Measurements from ENCODE around the gene CORO1C. TPM values are rescaled to one million over a fixed set of nuclear protein-coding genes. Genes with fewer than 3 reads are reported as not detected.
A peak's percentile ranks its signal among the peaks of the same experiment; 100 is the strongest.

Gene CORO1C
- total RNA-seq, 1 experiment from 2014 or later: 57.7 TPM

DNA sequence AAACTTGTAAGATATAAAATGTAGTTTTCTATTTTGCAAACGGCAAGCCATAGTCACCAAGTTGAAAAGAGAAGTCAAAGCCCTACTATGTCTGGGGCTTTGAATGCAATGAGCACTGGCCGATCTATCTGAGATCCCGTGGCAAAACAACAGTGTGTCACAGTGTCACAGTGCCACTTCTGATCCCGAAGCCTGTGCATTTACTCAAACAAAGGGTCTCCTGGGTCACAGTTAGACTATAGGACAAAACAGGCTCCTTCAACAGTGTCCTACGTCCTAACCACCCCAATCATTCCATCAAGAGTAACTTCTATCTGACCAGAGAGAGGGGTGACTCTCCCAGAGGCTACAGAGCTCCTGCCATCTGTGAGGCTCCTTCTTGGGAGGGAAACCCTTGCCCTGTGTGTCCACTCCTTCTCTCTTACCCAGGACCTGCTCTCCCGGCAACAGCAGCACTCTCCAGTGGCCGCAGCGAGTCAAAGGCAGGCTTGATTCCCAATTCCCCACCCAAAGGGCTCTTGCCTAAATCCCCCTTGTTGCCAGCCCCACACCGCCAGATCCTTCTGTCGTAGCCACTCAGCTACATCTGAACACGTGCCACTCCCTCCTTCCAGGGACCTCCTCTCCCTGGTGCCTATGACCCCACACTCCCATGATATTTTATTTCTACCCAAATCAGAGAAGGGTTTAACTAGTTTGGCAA lies 83.6 kb downstream of the CORO1C start:
- DNase-seq (ENCODE audit: low spot score): no peak

- peak; percentile 65 for DNase-seq (ENCODE audit: low spot score)
Measured at GRCh38 chr12:108646600-108647579, 84.4 kb downstream of the CORO1C start.

DNA sequence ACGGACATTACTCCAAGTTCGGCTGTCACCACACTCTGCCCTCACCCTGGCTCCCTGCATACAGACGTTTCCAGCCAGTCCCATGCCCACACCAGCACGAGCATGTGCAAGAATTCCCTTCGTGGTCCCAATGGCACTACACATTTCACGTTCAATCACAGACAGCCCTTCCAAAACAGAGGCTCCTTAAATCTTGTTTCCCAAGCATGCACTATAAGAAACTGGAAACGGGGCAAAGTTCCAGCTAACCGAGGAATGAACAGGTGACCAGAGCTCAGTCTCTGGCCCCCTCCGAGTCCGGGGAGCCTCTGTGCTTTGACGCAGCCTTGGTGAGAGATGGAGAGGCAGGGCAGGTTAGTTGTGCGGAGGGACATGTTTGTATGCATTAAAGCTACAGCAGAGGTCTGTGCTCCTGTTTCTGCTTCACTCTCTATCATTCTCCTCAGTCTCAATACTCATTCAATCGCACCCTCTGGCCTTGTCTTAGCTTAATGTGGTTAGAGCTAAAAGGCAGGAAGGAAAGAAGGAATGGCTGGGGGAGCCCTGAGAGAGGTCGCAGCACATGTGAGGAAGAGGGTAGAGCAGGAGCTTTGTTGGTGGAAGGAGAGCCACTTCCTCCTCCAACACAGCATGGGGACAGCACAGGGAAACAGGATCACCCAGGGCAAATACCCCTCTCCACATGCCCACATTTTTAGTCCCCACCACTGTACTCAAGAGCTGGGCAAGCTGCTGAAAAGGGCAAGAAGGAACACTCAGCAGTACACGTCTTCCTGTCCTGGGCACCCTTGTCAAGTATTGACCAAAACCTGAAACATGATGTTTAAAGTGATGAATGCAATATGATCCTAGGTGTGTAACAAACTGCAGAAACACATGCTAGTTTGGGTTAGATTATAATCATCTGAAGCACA lies 85.4 kb downstream of the CORO1C start:
- no peak for DNase-seq (ENCODE audit: low spot score)

DNA sequence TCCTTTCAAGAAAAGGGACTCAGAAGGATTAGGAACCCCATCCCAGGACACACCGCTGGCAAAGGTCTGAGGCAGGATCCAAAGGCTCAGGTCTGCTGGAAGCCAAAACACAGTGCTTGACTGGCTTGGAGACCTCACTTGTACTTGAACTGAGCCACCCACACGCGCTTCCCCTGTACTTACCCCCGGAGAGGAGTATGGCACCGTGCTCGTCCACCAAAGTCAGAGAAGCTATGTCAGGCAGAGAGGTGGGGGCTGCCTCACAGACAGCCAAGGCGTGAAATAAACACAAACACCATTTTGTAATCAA lies 86.6 kb downstream of the CORO1C start:
- no peak for DNase-seq (ENCODE audit: low spot score)

DNA sequence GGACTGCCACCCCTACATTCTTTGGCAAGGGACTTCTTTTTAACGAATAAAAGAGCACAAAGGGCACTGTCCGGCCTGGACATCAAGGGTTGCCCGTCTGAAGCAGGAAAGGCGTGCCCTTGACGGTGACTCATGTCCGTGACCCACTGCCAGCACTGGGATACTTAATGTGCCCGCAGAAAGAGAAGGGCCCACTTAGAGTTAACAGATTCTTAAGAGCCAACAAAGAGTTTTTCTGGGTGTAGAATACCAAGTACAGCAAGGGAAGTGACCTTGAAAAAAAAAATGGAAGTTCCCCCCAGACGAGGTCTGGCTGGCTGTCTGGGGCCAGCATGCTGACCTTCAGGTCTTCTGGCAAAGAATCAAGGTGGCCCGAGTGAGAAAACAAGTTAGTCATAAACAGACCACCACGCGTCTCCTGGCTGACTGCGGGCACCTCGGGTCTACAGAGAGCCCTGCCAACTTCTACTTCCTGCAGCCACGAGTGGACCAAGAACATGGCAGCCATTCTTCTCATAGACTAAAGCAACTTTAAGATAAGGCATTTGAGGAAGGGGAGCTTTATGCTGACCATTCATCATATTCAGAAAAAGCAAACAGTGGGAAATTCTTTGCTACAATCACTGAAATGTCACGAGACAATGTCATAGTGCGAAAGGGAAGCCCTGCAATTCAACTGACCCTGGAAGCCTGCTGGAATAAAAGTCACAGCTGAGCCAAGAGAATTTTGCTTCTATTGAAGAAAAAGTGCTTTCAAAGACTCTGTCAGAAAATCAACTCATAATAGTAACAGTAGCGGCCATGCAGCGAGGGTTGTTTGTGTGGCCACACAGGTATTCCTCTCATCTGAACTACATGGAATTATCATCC lies 87.1 kb downstream of the CORO1C start:
- DNase-seq (ENCODE audit: low spot score): no peak

DNA sequence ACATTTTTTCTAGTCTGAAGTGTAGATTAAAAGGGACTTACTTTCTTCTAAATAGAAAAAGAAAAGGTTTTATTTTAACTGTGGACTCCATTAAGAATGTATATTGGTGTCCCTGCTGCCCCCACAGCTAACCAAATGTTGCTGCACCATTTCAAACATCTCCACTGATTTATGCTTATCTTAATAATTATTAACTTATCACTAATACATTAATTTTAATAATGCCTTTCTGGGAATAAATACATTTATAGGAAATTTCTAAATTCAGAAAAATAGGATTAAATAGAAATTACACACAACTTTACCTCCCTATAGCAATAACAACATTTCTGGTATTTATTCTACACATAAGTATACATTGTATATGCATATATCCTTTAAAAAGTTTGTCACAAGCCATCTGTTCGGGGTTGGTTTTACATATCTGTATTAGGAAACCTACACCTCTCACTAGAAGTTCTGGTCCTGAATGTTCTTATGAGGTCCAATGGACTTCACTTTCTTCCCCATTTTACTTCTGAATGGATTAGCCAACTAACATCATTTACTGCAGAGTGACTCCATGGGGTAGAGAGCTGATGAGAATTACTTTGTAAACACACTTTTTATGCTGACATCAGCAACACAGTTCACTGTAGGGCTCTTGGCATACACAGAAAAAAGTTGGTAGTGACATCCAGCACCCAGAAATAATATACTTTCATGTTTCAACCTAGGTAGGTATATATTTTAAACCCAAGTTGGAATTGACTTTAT lies 88.2 kb downstream of the CORO1C start:
- no peak for DNase-seq (ENCODE audit: low spot score)

DNA sequence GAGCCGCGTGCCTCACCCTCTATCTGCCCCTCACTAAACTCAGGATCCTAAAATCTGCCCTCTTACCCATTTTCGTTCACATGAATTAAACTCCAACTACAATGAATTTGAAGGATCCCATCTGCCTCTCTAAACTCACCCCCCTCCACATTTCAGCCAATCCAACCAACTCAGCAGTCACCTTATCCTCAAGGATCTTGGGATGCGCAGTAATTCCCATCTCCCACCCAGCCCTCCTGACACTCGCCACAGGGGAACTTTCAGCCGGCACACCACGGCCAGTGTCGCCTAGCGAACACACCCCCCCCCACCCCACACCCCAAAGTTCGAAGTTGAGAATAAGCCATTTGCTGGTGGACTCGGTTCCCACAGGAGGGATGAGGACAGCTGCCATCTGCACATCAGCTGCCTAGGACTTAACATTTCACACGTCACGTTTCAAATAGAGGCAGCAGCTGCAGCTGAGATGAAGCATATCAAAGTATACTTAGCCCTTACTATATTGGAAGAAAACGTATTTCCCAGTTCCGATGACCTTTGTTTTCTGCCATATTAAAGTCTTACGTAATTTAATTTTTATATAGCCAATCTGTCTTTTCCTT lies 88.9 kb downstream of the CORO1C start:
- no peak for DNase-seq (ENCODE audit: low spot score)

DNA sequence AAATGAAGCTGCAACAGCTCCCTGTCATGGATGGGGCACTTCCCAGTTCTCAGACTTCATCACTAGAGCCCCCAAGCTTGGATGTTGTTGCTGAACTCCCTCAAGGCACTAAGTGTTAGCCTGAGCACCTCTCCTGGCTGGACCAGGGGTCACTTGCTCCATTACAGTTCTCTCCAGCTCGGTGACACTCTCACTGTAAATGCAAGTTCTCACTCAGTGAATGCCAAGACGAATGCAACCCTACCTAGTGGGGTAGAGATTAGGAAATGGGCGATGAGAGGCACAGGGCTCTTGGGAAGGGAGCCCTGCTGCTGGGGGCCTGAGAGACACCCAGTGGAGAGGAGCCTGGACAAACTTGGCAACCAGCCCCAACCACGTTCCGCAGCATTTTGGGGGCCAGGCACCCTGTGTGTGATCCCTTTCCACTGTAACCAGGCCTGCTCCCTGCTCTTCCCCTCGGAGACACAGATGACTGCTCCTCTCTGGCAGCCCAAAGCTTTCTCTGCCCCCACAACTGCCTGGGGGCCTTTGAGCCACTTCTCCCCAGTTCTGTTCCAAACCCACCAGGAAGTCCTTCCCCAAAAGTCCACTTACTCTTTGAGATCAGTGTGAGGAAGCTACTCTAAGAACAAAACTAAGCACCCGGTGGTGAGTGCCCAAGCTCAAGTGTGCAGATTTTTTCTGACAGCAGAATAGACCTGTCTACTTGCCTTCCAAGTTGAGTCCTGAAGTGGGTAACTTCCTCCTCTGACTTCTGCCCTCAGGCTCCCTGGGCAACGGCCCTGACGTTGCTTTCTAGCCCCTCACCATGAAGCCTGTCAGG lies 89.7 kb downstream of the CORO1C start:
- no peak for DNase-seq (ENCODE audit: low spot score)

DNA sequence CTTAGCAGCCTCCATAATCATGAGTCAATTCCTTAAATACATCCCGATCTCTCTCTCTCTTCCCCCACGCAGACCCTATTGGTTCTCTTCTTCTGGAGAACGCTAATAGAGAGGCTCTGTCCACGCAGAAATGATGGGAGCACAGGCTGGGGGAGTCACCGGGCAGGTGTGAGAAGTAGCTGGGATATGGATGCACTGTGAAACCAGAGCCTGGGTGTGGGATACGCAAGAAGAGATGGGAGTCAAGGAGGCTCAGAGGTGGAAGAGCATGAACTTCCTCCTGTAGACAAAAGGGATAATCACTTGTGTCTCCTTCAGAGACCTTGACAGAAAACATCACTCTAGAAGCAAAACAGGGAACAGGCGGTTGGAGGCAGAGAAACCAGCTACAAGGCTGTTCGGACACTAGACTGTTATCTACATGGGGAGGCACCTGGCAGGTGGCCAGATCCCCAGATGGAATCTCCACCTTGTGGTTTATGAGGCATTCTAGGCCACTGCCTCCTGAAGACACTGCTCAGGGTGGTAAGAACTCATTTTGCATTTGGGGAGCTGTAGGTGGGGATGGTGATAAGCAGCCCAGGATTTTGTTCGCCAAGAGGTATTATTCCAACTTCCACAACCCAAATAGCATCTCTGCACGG lies 90.4 kb downstream of the CORO1C start:
- no peak for DNase-seq (ENCODE audit: low spot score)

DNA sequence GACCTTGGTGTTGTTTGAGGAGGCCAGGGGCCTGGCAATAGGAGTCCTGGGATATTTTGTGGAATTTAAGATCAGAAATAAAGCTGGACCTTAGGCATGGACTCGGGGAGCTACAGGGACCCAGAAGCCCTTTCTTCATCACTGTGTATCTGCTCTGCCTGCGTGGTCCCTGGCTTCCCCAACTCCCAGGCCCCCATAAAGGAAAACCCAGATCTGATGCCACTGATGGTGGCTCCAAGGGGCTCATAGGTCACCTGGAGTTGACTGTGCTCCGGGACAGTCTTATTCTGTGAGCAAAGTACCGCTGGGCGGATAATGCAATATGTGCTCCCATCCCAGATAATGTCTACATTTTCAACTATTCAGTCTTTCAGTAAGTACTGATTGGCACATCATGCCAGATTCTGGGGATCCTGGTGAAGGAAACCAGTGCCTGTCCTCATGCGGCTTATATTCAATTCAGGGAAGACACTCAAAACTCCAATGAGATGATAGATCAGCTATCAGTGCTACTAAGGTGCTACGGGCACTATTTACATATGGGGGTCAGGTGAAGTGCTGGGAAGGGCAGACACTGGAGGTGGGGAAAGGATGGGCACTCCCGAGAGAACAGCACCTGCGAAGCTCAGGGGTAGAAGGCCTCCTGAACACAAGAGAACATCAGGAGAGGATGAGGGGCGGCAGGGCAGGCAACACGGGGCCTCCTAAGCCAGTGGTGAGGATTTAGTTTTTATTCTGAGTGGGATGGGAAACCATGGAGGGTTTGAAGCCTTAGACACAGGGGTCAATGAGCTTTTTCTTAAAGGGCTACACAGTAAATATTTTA lies 92.1 kb downstream of the CORO1C start:
- no peak for DNase-seq (ENCODE audit: low spot score)

- DNase-seq (ENCODE audit: low spot score): no peak
Measured at GRCh38 chr12:108638141-108638827, 93.0 kb downstream of the CORO1C start.

GRCh38 chr12:108637222-108637971 lies 93.9 kb downstream of the CORO1C start:
- no peak for DNase-seq (ENCODE audit: low spot score)

- no peak for DNase-seq (ENCODE audit: low spot score)
Measured at GRCh38 chr12:108635997-108636808, 95.1 kb downstream of the CORO1C start.

DNA sequence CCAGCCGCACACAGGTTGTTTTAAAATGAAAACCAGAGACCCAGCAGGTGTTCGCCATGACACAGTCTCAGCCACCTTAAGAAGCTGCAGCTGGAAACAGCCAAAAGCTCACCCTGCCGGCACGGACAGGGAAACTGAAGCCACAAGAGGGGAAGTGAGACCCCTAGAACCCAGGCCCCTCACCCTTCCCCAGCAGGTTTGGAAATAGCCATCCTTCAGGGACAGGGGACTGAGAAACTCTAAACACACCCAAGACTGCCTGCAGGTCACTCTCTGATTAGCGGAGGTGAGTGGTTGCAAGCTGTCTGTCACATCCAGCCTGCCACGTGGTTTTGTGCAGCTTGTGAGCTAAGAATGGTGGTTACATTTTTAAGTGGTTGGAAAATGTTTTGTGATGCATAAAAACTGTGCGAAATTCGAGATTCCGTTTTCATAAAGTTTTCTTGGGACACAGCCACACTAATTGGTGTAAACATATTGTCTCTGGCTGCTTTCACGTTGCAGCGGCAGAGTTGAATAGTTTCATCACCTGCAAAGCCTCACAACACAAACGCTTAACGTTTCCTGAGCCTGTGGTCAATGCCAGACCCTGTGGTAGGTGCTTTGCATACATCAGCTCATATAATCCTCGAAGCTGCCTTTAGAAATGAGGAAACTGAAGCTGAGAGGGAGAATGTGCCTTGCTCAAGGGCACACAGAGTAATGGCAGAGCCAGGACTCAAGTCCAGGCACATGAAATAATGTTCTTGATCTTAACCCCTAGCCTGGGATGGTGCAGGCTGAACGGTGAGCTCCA lies 95.9 kb downstream of the CORO1C start:
- peak; percentile 72 for DNase-seq (ENCODE audit: low spot score)
